ENCODE measurements around the gene STX12.
A peak's percentile ranks its signal among the peaks of the same experiment; 100 is the strongest.
"Not testable (repeated sequence)": the region's sequence is repeated elsewhere in the genome, so short reads cannot be mapped to it uniquely, and the experiment has no call there.

Gene STX12

GRCh38 chr1:27809883-27810282, 36.9 kb downstream of the STX12 start:
- H3K27me3 ChIP-seq (ENCODE audit: control insufficient read depth, insufficient read depth, low read length): no peaks in the 10 kb centered on the region

GRCh38 chr1:27811741-27812500, 38.9 kb downstream of the STX12 start:
- Histone ChIP-seq H3K4me3 (ENCODE audit: low read length) (no peak overlapping the region), H3K27me3 (ENCODE audit: control insufficient read depth, insufficient read depth, low read length) (no peaks in the 10 kb centered on the region), H3K27ac (ENCODE audit: low read length) (no peak overlapping the region), H3K36me3 (ENCODE audit: control insufficient read depth, low read depth, low read length) (no peaks in the 10 kb centered on the region), H3K4me1 (ENCODE audit: control insufficient read depth, low read depth, low read length) (peaks cover 10% of the 10 kb centered on the region), H3K9me3 (ENCODE audit: control insufficient read depth, low read depth, low read length) (no peaks in the 10 kb centered on the region), H3K9ac (ENCODE audit: low read length) (no peak overlapping the region)

More at GRCh38 chr1:27809883-27810282, 36.9 kb downstream of the STX12 start:
- Histone ChIP-seq H3K27ac (ENCODE audit: low read length) (no peak overlapping the region), H3K36me3 (ENCODE audit: control insufficient read depth, low read depth, low read length) (no peaks in the 10 kb centered on the region), H3K4me3 (ENCODE audit: low read length) (no peak overlapping the region), H3K4me1 (ENCODE audit: control insufficient read depth, low read depth, low read length) (peaks cover 12% of the 10 kb centered on the region), H3K9ac (ENCODE audit: low read length) (no peak overlapping the region), H3K9me3 (ENCODE audit: control insufficient read depth, low read depth, low read length) (no peaks in the 10 kb centered on the region)

DNA sequence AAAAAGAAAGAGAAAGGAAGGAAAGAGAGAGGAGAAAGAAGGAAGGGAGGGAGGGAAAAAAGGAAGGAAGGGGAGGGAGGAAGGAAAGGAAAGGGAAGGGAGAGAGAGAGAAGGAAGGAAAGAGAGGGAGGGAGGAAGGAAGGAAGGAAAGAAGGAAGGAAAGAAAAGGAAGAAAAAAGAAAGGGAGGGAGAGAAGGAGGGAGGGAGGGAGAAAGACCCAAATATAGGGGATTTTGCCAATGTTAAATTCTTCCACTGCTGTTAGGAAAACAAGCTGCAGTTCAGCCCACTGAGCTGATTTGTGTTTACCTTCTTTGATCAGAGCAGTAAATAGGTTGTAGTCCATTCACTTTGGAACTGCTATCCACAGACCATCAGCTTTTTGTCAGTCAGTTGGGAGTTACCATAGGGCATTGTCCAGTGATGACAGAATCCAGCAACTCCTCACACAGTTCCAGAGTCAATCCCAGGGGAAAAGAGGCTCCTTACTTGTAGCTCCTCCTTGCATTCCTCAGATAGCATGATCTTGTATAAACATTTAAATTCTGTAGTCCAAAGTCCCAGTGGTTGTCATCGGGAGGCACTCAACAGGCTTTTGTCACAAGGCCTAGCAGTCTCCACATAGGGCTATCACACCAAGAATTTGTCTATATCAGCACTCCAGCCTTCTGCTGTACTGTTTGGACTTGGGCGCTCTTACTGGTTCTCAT, 44.1 kb downstream of the STX12 start:
- H3K27ac ChIP-seq (ENCODE audit: low read length): no peak overlapping the region
- no peak overlapping the region for H3K9ac ChIP-seq (ENCODE audit: low read length)
- no peaks in the 10 kb centered on the region for H3K9me3 ChIP-seq (ENCODE audit: control insufficient read depth, low read depth, low read length)
- H3K4me1 ChIP-seq (ENCODE audit: control insufficient read depth, low read depth, low read length): no peaks in the 10 kb centered on the region
- H3K27me3 ChIP-seq (ENCODE audit: control insufficient read depth, insufficient read depth, low read length): no peaks in the 10 kb centered on the region
- no peak overlapping the region for H3K4me3 ChIP-seq (ENCODE audit: low read length)
- peaks cover 4% of the 10 kb centered on the region for H3K36me3 ChIP-seq (ENCODE audit: control insufficient read depth, low read depth, low read length)

GRCh38 chr1:27821761-27822315, 48.8 kb downstream of the STX12 start:
- H3K4me3 ChIP-seq (ENCODE audit: low read length): no peak overlapping the region
- no peak overlapping the region for H3K27ac ChIP-seq (ENCODE audit: low read length)
- no peaks in the 10 kb centered on the region for H3K27me3 ChIP-seq (ENCODE audit: control insufficient read depth, insufficient read depth, low read length)
- no peaks in the 10 kb centered on the region for H3K4me1 ChIP-seq (ENCODE audit: control insufficient read depth, low read depth, low read length)
- peaks cover 4% of the 10 kb centered on the region for H3K36me3 ChIP-seq (ENCODE audit: control insufficient read depth, low read depth, low read length)
- no peak overlapping the region for H3K9ac ChIP-seq (ENCODE audit: low read length)
- H3K9me3 ChIP-seq (ENCODE audit: control insufficient read depth, low read depth, low read length): no peaks in the 10 kb centered on the region

DNA sequence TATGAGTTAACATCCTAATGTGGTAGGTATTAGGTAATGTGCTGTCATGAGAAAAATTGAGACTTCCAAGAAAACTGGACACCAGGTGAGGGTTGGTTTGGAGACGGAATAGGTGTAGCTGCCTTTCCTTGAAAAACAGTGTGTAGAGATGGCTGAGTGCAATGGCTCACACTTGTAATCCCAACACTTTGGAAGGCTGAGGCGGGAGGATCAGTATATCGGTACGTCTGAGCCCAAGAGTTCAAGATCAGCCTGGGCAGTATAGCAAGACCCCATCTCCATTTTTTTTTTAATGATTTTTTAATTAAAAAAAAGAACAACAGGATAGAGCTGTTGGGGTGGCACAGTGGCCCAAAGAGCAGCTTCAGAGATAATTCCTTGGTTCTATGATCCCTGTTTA, 50.8 kb downstream of the STX12 start:
- Histone ChIP-seq H3K36me3 (ENCODE audit: control insufficient read depth, low read depth, low read length) (no peaks in the 10 kb centered on the region), H3K9me3 (ENCODE audit: control insufficient read depth, low read depth, low read length) (no peaks in the 10 kb centered on the region), H3K27me3 (ENCODE audit: control insufficient read depth, insufficient read depth, low read length) (no peaks in the 10 kb centered on the region), H3K4me1 (ENCODE audit: control insufficient read depth, low read depth, low read length) (no peaks in the 10 kb centered on the region), H3K9ac (ENCODE audit: low read length) (no peak overlapping the region), H3K4me3 (ENCODE audit: low read length) (no peak overlapping the region), H3K27ac (ENCODE audit: low read length) (no peak overlapping the region)

DNA sequence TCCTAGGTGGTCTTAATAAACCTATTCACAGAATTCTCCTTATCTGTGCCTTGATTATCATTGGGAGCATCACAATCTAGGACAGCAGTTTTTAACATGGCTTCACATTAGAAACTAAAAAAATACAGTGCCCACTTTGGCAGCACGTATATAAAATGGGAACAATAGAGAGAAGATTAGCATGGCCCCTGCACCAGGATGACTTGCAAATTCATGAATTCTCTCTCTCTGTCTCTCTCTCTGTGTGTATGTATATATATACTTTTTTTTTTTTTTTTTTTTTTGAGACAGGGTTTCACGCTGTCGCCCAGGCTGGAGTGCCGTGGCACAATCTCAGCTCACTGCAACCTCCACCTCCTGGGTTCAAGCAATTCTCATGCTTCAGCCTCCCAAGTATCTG, 51.4 kb downstream of the STX12 start:
- Histone ChIP-seq H3K9me3 (ENCODE audit: control insufficient read depth, low read depth, low read length) (no peaks in the 10 kb centered on the region), H3K36me3 (ENCODE audit: control insufficient read depth, low read depth, low read length) (no peaks in the 10 kb centered on the region), H3K9ac (ENCODE audit: low read length) (no peak overlapping the region), H3K4me3 (ENCODE audit: low read length) (no peak overlapping the region), H3K4me1 (ENCODE audit: control insufficient read depth, low read depth, low read length) (no peaks in the 10 kb centered on the region), H3K27ac (ENCODE audit: low read length) (no peak overlapping the region), H3K27me3 (ENCODE audit: control insufficient read depth, insufficient read depth, low read length) (no peaks in the 10 kb centered on the region)

DNA sequence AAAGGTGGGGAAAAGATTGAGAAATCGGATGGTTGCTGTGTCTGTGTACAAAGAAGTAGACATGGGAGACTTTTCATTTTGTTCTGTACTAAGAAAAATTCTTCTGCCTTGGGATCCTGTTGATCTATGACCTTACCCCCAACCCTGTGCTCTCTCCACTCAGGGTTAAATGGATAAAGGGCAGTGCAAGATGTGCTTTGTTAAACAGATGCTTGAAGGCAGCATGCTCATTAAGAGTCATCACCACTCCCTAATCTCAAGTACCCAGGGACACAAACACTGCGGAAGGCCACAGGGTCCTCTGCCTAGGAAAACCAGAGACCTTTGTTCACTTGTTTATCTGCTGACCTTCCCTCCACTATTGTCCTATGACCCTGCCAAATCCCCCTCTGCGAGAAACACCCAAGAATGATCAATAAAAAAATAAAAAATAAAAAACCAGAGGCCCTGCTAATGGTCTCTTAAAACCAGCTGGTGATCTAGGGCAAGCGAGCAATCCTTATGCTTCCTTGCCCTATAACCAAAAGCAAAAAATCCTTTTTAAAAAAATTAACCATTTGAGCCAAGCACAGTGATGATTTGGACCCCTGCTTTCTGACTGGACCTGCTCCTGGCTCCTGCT, 56.4 kb downstream of the STX12 start:
- not testable (repeated sequence) for H3K27ac ChIP-seq (ENCODE audit: low read length); H3K4me1 ChIP-seq (ENCODE audit: control insufficient read depth, low read depth, low read length); H3K27me3 ChIP-seq (ENCODE audit: control insufficient read depth, insufficient read depth, low read length); H3K9me3 ChIP-seq (ENCODE audit: control insufficient read depth, low read depth, low read length); H3K4me3 ChIP-seq (ENCODE audit: low read length)
- Histone ChIP-seq H3K36me3 (ENCODE audit: control insufficient read depth, low read depth, low read length) (peaks cover 17% of the 10 kb centered on the region), H3K9ac (ENCODE audit: low read length) (peak overlapping the region; percentile 97)

GRCh38 chr1:27830621-27831440, 57.8 kb downstream of the STX12 start, which contains the start of gene PPP1R8:
Gene PPP1R8 (plus strand): TSS chr1:27830782. CDS start chr1:27830836, 54 bp downstream.
- H3K9me3 ChIP-seq (ENCODE audit: control insufficient read depth, low read depth, low read length): no peaks in the 10 kb centered on the region
- H3K4me3 ChIP-seq (ENCODE audit: low read length): peak within 1 kb of the TSS; percentile 88
- H3K9ac ChIP-seq (ENCODE audit: low read length): peak within 1 kb of the TSS; percentile 97
- H3K4me1 ChIP-seq (ENCODE audit: control insufficient read depth, low read depth, low read length): peaks cover 9% of the 10 kb centered on the region
- peaks cover 24% of the 10 kb centered on the region for H3K36me3 ChIP-seq (ENCODE audit: control insufficient read depth, low read depth, low read length)
- no peaks in the 10 kb centered on the region for H3K27me3 ChIP-seq (ENCODE audit: control insufficient read depth, insufficient read depth, low read length)
- H3K27ac ChIP-seq (ENCODE audit: low read length): peak within 1 kb of the TSS; percentile 91

DNA sequence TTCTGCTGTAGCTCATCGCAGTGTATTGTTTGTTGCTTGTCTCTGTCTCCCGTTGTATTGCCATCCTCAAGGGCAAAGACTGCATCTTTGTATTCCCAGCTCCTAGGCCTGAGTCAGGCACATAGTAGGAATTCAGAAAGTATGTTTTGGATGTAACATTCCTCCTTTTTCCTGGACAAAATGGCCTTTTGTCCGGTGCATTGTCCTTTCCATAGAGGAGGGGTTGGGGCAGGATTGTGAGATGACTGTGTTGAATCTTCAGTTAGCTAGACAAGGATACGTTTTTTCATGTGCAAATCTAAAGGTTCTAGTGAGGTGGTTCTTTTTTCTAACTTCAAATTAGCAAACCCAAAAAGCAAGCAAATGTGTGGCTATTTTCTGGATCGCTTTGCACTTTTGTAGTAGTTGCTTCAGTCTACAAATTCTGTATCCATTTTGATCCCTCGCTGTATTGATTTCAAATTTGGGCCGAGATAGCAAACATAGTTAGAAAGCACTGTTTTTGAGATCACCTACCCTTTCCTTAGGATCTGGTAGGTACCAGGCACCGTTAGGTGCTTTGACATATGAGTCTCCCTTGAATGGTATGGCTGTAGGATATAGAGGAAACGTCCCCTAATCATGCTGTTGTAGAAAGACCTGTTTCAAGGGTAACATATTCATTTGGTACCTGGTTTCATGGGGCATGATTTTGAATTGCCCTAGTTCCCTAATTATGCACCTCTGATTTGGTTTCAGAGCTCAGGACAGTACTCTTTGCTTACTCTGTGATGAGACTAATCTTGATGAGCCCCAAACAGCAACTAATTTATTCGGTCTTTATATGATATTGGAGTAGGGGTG, 58.8 kb downstream of the STX12 start:
- peaks cover 28% of the 10 kb centered on the region for H3K36me3 ChIP-seq (ENCODE audit: control insufficient read depth, low read depth, low read length)
- H3K27ac ChIP-seq (ENCODE audit: low read length): peak overlapping the region; percentile 91
- H3K9ac ChIP-seq (ENCODE audit: low read length): peak overlapping the region; percentile 97
- H3K4me1 ChIP-seq (ENCODE audit: control insufficient read depth, low read depth, low read length): peaks cover 9% of the 10 kb centered on the region
- H3K9me3 ChIP-seq (ENCODE audit: control insufficient read depth, low read depth, low read length): no peaks in the 10 kb centered on the region
- peak overlapping the region; percentile 88 for H3K4me3 ChIP-seq (ENCODE audit: low read length)
- H3K27me3 ChIP-seq (ENCODE audit: control insufficient read depth, insufficient read depth, low read length): no peaks in the 10 kb centered on the region

DNA sequence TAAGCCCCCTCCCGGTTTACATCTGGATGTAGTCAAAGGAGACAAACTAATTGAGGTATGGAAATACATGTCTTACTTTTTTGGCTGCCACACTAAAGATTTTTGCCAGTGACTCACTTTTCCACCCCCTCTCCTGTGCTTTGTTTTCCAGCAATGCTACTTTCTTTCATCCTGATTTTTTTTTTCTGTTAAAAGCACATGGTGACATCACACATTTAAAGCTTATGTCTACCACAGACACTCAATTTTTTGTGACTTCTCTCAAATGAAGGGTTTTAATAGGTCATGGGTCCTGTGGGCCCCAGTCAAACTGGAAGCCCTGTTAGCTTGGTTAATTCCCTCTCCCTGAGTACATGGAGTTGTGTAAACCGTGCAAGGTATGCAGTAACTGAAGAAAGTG, 59.7 kb downstream of the STX12 start:
- peaks cover 9% of the 10 kb centered on the region for H3K4me1 ChIP-seq (ENCODE audit: control insufficient read depth, low read depth, low read length)
- no peak overlapping the region for H3K9ac ChIP-seq (ENCODE audit: low read length)
- H3K4me3 ChIP-seq (ENCODE audit: low read length): no peak overlapping the region
- no peaks in the 10 kb centered on the region for H3K27me3 ChIP-seq (ENCODE audit: control insufficient read depth, insufficient read depth, low read length)
- H3K36me3 ChIP-seq (ENCODE audit: control insufficient read depth, low read depth, low read length): peaks cover 28% of the 10 kb centered on the region
- no peak overlapping the region for H3K27ac ChIP-seq (ENCODE audit: low read length)
- H3K9me3 ChIP-seq (ENCODE audit: control insufficient read depth, low read depth, low read length): no peaks in the 10 kb centered on the region
